Hepatocyte (in vitro differentiated cells): ENCODE results near the gene CD58.

Experiments
- CTCF ChIP-seq: fragments of 200-600 bp; sonication (generic); IDR thresholded peaks from 2 replicates; pipeline ENCODE4 v1.5.1; 2016; ENCODE audit warnings: antibody characterized with exemption, mild to moderate bottlenecking; ENCODE audit not compliant: poor library complexity
- EZH2 ChIP-seq: fragments of 200-600 bp; sonication (generic); IDR thresholded peaks from 2 replicates; pipeline ENCODE4 v1.6.1; 2016; ENCODE audit warnings: antibody characterized with exemption, mild to moderate bottlenecking, borderline replicate concordance
- EZH2phosphoT487 ChIP-seq: fragments of 200-600 bp; sonication (generic); IDR thresholded peaks from one replicate; pipeline ENCODE4 v1.6.1; 2018; ENCODE audit warnings: antibody characterized with exemption, mild to moderate bottlenecking, low read depth, moderate library complexity; ENCODE audit not compliant: unreplicated experiment, severe bottlenecking

- TF ChIP-seq CTCF (no peak), EZH2 (no peak), EZH2phosphoT487 (no peak)
These were observed 81.6 kb downstream of the CD58 start for GRCh38 chr1:116489231-116489697.
